Fibroblast of lung (primary cell): ENCODE data around the gene ARL4C.

Source experiments
- EZH2 ChIP-seq: IDR thresholded peaks from 2 replicates; pipeline ENCODE4 v1.5.1; 2012; ENCODE audit warnings: low read length, control low read depth, mild to moderate bottlenecking; ENCODE audit errors: missing control alignments
- TF ChIP-seq, protein P1 (sequence below), 2 donors: IDR thresholded peaks in 1 of 2; conservative IDR thresholded peaks in 1 of 2; 1 replicate in 1 of 2; 2 replicates in 1 of 2; pipeline ENCODE4 v1.5.1; 2011 to 2012; ENCODE audit warnings: low read length in 2 of 2, control low read depth in 1 of 2, inconsistent platforms in 1 of 2, low read depth in 1 of 2, mild to moderate bottlenecking in 1 of 2

DNA sequence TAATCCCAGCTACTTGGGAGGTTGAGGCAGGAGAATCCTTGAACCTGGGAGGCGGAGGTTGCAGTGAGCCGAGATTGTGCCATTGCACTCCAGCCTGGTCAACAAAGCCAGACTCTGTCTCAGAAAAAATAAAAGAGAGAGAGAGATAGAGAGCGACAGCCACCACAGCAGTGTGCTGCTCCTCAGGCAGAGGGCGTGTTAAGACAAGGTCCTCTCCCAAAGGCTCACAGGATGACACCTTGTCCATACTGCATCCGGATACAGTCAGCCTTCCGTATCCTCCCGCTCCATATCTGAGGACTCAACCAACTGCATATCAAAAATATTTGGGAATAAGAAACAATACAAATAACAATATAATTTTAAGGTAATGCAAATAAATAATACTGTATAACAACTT, 20.1 kb downstream of the ARL4C start:
- TF ChIP-seq, protein P1, sequence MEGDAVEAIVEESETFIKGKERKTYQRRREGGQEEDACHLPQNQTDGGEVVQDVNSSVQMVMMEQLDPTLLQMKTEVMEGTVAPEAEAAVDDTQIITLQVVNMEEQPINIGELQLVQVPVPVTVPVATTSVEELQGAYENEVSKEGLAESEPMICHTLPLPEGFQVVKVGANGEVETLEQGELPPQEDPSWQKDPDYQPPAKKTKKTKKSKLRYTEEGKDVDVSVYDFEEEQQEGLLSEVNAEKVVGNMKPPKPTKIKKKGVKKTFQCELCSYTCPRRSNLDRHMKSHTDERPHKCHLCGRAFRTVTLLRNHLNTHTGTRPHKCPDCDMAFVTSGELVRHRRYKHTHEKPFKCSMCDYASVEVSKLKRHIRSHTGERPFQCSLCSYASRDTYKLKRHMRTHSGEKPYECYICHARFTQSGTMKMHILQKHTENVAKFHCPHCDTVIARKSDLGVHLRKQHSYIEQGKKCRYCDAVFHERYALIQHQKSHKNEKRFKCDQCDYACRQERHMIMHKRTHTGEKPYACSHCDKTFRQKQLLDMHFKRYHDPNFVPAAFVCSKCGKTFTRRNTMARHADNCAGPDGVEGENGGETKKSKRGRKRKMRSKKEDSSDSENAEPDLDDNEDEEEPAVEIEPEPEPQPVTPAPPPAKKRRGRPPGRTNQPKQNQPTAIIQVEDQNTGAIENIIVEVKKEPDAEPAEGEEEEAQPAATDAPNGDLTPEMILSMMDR (conservative IDR thresholded peaks at IDR 0.05 in 1 of 2, IDR thresholded peaks at IDR 0.05 in 1 of 2; ENCODE audit: low read depth in 1 of 2, low read length in 2 of 2), result no peak
- TF ChIP-seq EZH2, result no peak
